HG03439 (cell line): Measurements from ENCODE around the gene PHB1.
"Not testable (repeated sequence)": the region's sequence is repeated elsewhere in the genome, so short reads cannot be mapped to it uniquely, and the experiment has no call there.

ENCODE experiments used
- ATAC-seq: cut with Tn5 transposase; IDR thresholded peaks from one replicate; pipeline ENCODE4 v1.9.1; 2021; ENCODE audit warnings: mild to moderate bottlenecking, moderate library complexity; ENCODE audit not compliant: unreplicated experiment

The PHB1 gene

DNA sequence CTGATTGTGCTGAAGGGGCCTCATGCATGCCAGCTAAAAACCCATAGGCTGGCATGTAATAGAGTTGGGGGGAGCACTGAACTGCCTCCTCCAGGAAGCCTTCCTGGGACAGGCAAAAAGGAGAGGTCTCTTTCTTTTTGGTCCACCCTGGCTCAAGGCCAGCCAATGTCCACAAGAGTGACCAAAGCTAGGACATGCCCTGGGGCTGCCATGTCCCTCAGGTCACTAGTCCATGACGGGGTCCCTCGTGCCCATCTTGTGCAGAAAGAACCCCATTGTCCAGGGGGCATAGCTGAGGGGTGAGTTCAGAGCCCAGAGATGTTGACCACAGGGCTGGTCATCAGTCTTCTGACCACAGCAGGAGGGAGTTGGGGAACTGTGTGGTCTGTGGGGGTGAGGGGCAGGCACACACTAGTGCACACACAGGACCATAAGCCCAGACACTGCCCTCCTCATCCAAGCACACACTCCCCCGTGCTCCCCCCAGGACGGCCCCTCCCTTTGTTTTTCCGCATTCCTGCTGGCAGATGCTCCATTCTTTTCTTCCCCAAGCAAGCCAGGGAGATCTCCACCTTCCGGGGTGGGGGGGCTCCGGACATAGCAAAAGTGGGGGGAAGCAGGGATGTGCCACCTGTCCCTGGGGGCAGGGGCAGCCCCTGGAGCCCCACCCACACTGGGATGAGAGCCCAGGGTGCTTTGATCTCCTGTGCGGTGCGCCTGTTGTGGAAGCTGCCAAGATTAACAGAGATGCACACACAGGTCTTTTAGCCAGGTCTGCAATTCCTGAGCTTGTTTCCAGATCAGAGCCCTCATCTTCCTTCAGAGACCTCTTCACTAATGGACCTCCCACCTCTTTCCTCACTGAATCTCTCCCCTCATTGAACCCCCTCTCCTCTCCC, 25.2 kb upstream of the PHB1 start:
- no peak for ATAC-seq

DNA sequence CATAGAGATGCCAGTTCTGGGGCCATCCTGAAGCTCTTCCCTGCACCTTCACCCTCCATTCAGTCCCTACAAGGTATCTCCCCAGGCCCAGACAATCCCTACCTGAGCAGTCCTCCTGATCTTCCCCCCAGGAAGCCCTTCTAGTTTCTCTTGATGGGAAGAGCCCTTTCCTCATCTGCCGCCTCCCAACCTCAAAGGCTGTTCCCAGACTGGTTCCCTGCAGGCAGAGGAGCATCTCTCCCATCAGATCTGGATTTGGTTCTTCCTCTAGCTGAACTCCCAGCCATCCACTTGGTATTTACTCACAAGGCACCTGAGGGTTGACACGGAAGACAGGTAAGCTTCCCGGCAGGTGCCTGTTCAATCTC, 24.6 kb upstream of the PHB1 start:
- ATAC-seq: no peak

DNA sequence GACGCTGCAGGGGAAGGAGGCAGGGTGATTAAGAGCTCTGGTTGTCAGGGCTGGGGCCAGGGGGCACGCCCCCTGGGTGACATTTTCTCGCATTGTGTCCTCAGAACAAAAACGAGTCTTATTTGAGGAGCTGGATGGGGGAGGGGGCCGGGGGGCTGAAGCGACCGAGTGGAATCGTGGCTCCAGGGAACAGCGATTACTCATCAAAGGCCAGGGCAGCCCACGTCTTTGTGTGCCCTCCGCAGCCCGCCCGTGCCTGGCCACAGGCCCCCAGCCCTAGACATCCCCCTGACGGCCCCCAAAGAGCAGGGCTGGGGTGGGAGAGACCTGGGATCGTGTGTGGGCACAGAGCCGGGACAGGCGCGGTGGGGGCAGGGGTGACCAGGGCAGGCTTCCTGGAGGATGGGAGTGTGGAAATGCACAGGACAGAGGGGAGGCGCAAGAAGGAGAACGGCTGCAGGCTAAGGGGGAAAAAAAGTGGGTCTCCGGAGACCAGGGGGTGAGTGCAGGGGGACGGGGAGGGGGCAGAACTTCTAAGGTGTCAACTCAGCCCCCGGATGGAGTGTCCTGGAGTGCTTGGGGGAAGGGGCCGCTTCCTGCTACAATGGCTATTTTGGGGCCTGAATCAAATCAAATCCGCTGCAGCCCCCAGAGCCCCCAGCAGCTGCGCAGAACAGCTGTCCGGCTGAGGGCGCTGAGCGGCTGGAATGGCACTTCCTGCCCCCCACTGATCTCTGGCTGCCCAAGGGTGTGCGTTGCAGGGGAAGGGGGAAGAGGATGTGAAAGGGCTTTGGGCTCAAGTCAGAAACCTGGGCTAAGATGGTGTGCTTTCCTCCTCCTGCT, 24.0 kb upstream of the PHB1 start:
- no peak for ATAC-seq

DNA sequence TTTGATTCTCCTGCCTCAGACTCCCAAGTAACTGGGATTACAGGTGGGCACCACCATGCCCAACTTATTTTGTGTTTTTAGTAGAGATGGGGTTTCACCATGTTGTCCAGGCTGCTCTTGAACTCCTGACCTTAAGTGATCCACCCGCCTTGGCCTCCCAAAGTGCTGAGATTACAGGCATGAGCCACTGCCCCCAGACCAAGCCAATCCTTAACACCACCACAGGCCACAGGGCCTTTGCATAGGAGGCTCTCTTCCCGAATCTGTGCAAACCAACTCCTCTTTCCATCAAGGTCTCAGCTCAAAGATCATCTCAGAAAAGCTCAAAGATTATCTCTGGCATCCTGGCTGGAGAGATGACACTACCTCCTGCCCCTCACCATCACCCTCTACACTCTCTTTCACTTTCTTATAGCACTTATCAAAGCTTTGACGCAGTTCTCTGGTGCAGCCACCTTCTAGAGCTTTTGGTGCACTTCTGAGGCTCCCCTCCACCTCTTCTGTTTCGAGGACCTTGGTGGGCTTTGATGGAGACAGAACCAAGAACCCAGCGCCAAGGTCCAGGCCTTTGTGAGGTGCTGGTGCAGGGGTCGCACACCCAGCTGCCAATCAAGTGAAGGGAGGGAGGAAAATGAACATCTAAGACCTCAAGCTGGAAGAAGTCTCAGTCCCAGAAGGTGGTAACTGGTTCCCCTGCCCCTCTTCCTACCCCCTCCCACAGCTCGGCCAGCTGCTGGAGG, 23.2 kb upstream of the PHB1 start:
- no peak for ATAC-seq

DNA sequence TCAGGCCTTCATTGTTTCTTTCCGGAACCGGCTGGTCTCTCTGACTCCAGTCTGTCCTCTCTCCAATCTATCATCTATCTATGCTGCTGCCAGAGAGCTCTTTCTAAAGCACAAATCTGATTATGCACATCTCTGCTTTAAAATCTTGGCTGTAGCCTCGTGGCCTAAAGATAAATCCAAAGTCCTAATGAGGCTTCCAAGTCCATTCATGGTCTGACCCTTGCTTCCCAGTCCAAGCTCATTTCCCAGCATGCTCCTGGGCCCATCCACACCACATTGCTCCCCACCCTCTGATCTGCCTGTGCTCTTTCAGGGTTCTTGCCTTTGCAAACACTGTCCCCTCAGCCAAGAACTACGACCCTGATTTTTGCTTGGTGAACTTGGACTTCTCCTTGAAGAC, 21.5 kb upstream of the PHB1 start:
- ATAC-seq: no peak

DNA sequence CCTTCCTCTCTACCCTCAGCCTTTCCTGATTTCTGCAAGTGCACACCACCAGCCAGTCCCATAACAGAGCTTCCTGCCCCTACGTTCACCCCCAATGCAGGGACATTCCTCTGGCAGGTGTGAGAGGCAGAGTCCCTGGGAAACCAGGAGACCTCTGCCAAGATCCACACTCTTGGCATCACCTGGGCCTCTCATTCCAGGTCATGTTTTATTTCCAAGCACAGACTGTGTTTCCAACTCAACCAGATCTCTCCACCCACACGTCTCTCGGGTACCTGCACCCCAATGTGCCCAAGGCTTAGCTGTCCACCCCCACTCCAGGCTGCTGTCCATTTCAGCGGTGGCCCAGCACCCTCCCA, 21.0 kb upstream of the PHB1 start:
- ATAC-seq: no peak

DNA sequence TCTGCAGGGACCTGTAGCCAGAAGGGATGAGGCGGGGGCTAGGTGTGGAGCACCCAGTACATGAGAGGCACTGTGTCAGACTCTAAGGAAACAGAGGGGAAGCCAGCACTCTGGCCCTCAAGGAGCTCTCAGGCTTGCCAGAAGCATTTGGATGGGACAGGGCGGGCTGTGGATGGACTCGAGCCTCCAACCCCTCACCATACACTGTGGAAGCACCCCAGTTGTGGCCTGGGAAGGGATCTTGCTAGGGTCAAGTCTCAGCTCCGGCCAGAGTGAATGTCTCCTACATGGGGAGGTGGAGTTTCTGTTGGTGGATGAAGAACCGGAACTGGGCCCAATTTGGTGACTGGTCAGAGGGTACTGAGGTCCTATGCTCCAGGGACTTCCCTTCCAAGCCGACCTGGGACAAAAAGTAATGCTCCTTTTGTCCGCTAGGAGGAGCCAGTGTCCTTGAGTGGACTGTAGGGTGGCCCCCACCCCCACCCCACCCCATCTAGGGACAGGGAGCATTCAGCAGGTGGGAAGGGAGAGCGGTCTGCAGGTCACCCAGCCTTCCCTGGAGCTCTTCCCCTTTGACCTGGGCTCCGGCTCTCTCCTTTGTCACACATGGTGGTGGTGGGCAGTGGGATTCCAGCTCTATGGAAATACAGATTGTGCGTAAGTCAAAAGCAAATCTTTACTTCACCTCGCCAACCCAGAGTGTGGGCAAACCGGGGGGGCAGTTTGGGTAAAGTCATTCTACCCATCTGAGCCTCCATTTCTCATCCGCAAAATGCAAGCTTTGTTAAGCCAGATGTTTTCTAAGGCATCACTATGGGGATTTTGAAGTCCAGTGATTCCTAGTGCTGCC, 20.4 kb upstream of the PHB1 start:
- no peak for ATAC-seq

DNA sequence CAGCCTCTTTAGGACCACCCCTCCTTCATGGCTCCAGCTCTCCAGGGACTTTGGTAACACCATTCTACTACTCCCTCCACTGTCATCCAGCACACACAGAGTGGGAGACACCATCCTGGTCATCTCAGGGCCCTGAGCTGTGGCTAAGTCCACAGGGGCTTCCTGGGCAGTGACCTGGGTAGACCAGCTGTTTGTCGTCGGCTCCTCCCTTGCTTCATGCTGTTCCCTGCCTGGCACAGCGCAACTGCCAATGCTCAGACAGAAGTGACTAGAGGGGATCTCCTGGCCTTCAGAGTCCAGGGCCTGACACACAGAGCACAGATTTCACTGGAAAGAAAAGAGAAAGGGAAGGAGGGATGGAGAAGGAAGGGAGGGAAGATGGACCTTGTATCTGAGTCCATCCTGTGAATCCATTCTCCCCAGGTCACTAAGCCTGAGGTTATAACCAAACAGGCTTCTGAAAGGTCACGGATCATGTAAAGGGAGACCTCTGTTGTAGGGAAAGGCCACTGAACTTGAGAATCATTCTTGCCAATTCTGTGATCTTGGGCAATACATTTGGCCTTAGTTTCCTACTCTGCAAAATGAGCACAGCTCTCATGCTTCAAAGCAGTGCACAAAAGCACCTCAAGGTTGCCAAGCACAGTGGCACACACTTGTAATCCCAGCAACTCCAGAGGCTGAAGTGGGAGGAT, 18.5 kb upstream of the PHB1 start:
- ATAC-seq: no peak

DNA sequence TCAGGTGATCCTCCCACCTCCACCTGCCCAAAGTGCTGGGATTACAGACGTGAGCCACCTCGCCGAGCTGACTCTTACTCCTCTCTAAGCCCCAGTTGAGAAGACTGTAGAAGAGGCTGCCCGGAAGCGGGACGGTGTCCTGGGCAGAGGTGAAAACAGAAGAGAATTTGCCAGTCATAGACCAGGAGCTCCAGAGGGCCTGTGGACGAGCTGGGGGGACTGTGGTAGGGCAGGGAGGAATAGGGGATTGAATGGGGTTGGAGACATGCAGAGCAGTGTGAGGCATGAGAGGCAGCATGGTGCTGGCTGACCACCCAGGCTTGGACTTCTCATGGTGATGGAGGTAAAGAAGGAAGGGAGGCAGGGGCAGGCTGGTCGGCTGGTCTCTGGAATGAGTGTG, 17.1 kb upstream of the PHB1 start:
- no peak for ATAC-seq

DNA sequence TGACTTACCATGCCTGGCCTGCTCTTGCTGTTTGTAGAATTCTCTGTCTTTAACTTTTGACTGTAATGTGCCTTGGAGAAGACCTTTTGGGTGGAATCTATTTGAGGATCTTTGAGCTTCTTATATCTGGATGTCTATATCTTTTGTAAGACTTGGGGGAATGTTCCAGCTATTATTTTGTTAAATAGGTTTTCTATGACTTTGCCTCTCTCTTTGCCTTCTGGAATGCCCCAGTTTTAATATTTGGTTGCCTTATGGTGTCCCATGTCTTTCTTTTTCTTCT, 10.3 kb upstream of the PHB1 start:
- ATAC-seq: no peak

DNA sequence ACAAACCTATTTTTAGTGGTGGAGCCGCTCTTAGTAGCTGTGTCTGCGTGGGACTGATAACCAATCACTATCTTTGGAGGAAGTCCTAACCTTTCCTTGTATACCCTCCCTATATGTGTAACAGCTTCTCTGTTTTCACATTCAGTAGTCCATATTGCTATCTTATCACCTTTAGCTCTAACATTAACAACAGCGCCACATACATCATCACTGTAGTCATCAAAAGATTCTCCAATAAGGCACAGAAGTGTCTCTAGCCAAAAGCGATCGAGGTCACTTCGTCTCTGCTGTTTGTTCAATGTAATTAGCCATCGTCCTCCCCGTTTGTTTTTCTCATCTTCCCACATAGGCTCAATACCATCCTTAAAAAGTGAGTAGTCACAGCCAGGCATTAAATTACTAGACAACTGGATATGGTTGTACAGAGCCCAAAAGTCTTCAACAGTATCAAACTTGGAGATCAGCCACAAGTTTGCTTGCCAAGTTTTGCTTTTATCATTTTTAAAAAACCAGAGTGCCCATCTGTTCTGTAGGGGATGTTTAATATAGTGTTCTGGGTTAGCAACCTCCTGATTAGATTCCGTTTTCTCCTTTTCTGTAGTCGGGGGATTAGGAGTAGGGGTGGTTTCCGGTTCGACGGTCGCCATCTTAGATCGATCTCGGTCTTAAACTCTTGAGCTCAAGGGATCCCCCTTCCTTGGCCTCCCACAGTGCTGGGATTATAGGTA, 9.8 kb upstream of the PHB1 start:
- not testable (repeated sequence) for ATAC-seq

DNA sequence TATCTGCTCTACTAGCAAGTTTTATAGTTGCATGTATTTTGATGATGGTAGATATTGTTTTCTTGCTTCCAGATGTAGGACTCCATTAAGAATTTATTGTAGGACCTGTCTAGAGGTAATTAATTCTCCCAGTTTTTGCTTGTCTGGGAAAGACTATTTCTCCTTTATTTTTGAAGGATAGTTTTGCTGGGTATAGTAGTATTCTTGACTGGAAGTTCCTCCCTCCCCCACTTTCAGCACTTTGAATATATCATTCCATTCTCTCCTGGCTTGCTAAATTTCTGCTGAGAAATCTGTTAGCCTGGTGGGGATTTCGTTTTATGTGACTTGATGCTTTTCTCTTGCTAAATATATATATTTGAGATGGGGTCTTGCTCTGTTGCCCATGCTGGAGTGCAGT, 8.0 kb upstream of the PHB1 start:
- ATAC-seq: no peak

DNA sequence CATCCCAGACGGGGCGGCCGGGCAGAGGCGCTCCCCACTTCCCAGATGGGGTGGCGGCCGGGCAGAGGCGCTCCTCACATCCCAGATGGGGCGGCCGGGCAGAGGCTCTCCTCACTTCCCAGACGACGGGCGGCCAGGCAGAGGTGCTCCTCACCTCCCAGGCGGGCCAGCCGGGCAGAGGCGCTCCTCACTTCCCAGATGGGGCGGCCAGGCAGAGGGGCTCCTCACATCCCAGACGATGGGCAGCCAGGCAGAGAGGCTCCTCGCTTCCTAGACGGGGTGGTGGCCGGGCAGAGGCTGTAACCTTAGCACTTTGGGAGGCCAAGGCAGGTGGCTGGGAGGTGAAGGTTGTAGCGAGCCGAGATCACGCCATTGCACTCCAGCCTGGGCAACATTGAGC, 5.1 kb upstream of the PHB1 start:
- not testable (repeated sequence) for ATAC-seq

DNA sequence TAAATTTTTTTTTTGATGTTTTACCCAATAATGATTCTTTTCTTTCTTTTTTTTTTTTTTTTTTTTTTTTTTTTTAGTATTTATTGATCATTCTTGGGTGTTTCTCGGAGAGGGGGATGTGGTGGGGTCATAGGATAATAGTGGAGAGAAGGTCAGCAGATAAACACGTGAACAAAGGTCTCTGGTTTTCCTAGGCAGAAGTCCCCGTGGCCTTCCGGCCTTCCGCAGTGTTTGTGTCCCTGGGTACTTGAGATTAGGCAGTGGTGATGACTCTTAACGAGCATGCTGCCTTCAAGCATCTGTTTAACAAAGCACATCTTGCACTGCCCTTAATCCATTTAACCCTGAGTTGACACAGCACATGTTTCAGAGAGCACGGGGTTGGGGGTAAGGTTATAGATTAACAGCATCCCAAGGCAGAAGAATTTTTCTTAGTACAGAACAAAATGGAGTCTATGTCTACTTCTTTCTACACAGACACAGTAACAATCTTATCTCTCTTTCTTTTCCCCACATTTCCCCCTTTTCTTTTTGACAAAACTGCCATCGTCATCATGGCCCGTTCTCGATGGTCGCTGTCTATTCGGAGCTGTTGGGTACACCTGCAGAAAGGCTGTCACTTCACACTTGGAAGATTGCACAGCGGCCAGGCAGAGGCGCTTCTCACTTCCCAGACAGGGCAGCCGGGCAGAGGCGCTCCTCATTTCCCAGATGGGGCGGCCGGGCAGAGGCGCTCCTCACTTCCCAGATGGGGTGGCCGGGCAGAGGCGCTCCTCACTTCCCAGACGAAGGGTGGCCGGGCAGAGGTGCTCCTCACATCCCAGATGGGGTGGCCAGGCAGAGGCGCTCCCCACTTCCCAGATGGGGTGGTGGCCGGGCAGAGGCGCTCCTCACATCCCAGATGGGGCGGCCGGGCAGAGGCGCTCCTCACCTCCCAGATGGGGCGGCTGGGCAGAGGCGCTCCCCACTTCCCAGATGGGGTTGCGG, 4.4 kb upstream of the PHB1 start:
- ATAC-seq: not testable (repeated sequence)

DNA sequence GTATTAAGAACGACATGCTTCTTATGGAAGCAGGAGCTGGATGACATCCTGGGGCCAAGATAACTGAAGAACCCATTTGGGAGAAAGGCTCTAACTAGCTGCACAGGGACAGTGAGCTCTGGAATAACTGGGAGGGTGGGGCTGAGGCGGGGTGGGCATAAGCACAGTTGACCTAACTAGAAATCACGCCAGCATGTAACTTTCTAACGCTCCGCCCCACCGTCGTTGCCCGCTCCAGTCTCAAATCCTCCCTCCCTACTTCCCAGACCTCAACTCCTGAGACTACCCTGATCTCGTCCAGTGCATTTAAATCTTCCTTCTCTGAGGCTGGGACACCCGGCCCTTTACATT, 436 bp downstream of the PHB1 start:
- ATAC-seq: no peak

DNA sequence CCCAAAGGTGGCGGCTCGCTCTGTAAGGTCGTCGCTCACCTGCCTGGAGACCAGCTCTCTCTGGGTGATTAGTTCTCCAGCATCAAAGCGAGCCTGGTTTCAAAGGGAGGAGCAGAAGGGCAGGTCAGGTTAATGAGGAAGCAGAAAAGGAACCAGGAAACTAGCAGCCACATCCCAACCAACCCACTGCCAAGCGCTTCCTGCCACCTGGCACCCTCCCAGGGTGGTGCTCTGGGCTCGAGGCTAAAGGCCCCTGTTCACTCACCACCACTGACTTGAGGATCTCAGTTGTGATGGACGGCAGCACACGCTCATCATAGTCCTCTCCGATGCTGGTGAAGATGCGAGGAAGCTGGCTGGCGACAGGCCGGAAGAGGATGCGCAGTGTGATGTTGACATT, 5.6 kb downstream of the PHB1 start:
- no peak for ATAC-seq

DNA sequence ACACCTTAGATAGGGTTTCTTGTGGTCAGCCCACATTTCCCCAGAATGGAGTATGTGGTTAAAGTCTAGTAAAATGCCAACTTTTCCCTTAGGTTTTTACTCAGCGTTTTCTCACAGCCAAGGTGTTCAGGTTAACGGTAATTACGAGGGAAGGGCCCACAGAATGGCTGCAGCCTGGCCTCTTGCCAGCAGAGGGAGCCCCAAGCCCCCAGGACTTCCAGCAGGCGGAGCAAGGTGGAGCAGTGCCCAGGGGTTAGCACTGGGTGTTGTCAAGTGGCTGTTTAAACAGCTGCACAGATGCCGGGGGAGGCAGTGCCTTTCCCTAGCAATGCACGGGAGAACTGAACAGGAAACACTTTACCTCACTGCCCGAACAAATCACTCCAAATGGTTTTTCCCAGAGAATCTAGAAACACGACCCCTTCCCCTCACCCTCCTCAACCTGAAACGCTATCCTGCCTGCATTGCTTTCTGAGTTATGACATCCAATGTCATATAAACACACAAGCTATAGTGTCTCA, 6.6 kb downstream of the PHB1 start:
- no peak for ATAC-seq

DNA sequence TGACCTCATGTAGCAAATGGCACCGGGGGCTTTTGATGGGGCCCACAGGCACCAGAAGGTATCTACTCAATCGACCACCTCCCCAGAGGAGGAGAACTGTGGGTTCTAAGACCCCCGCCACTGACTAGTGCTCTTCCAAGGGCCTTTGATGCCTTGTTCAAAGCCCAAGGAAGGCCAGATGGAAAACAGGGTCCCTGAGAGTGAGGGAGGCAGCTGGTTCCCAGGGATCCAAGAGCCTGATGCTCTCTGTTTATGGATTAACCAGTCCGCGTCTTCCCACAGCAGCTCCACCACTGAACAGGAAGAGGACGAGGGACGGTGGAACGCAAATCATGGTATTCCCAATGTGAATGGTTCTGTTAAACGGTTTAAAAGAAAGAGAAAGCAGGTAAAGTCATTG, 7.6 kb downstream of the PHB1 start:
- ATAC-seq: no peak
